PFSK-1 (cell line): ENCODE measurements around the gene TP63.

ENCODE experiments used
- POLR2AphosphoS5 ChIP-seq: IDR thresholded peaks from 2 replicates; pipeline ENCODE4 v1.6.1; 2012; ENCODE audit warnings: low read depth, mild to moderate bottlenecking, control low read depth, low read length, moderate library complexity
- SIN3A ChIP-seq: IDR thresholded peaks from 2 replicates; pipeline ENCODE4 v1.6.1; 2012; ENCODE audit warnings: mild to moderate bottlenecking, low read length, moderate library complexity, borderline replicate concordance; ENCODE audit not compliant: insufficient read depth
- TAF1 ChIP-seq: IDR thresholded peaks from 2 replicates; pipeline ENCODE4 v1.6.1; 2012; ENCODE audit warnings: low read length, control low read depth, borderline replicate concordance; ENCODE audit not compliant: insufficient read depth

DNA sequence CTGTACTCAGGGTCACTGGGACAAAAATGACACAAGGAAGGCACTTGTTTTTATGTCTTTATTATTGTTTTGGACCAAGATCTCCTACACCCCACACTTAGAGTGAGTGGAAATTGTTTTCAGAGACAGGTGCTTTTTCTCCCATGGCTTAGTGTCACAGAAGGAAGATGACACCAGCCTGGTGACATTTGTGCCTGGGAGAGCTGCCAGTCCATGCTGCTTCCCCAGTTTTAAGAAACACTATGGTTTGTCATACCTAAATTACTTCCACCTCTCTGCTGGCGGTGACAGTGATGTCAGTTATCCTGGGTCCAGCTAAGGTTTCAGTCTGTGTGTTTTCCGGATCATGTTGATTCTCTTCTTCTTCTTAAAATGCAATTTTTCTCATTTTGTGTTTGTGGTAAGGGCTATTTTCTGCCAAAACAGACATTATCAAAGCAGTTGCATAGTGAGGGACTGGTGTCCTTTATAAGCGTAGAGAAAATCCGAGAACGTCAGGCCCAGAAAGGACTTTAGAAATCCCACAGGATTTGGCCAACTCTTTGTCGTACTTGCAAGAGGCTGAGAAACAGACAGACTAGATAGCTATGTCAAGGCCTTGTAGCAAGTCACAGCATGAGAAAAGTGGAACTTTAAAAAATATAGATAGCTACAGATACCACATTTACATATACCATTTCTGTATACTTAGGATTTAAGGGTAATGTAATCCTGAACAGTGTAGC lies 149.5 kb downstream of the TP63 start:
- no peak for TF ChIP-seq POLR2AphosphoS5
- TF ChIP-seq SIN3A = no peak
- TF ChIP-seq TAF1 = no peak
